Mucosa of rectum (tissue), 2 donors: ENCODE results near the gene BNIPL.
A peak's percentile ranks its signal among the peaks of the same experiment; 100 is the strongest.

ENCODE experiments used
- H3K27ac ChIP-seq, 2 donors: one replicate each; pipeline ENCODE4 v1.7.0; 2013; ENCODE audit warnings: inconsistent platforms in 2 of 2, low read depth in 2 of 2, low read length in 2 of 2
- H3K27me3 ChIP-seq, 2 donors: one replicate each; pipeline ENCODE4 v1.7.0; 2013; ENCODE audit warnings: low read length in 2 of 2; ENCODE audit not compliant: control insufficient read depth in 2 of 2, insufficient read depth in 2 of 2
- H3K36me3 ChIP-seq, 2 donors: one replicate each; pipeline ENCODE4 v1.7.0; 2013; ENCODE audit warnings: low read length in 2 of 2; ENCODE audit not compliant: control insufficient read depth in 2 of 2, insufficient read depth in 2 of 2
- H3K4me1 ChIP-seq, 2 donors: one replicate each; pipeline ENCODE4 v1.7.0; 2013; ENCODE audit warnings: low read length in 2 of 2, mild to moderate bottlenecking in 1 of 2; ENCODE audit not compliant: control insufficient read depth in 2 of 2, insufficient read depth in 2 of 2
- H3K4me3 ChIP-seq, 2 donors: one replicate each; pipeline ENCODE4 v1.7.0; 2013; ENCODE audit warnings: low read length in 2 of 2
- H3K9ac ChIP-seq, 2 donors: one replicate each; pipeline ENCODE4 v1.7.0; 2013; ENCODE audit warnings: low read length in 2 of 2, low read depth in 1 of 2, mild to moderate bottlenecking in 1 of 2
- H3K9me3 ChIP-seq, 2 donors: one replicate each; pipeline ENCODE4 v1.7.0; 2013; ENCODE audit warnings: low read length in 2 of 2; ENCODE audit not compliant: control insufficient read depth in 2 of 2
- donor health status: healthy.
- donor health status: Normal muscosa, but diverticular disease.

Gene BNIPL

GRCh38 chr1:151000408-151000807, 36.0 kb upstream of the BNIPL start:
- Histone ChIP-seq H3K4me1 (peaks cover 12 to 17% of the 10 kb centered on the region in 2 donors), H3K27me3 (no peaks in the 10 kb centered on the region), H3K4me3 (no peak overlapping the region), H3K9ac (no peak overlapping the region), H3K9me3 (no peaks in the 10 kb centered on the region), H3K36me3 (peaks cover 46 to 50% of the 10 kb centered on the region in 2 donors), H3K27ac (no peak overlapping the region)

DNA sequence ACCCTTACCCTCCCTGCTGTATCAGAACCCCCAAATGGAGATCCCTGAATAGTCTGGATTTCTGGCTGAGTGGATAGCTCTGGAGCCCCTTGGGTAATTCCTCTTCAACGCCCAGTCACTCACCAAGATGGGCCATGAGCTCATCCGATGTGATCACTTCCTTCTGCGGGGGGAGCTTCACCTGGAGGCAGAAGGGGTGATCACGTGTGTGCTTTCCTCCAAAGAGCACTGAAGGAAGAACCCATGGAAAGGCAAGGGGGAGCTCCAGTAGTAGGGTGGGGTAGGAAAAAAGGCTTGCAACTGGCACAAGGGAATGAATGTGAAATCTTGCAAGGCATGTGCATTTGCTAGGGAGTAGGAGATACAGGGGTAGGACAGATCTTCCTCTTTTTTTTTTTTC, 34.8 kb upstream of the BNIPL start:
- Histone ChIP-seq H3K4me1 (peaks cover 18 to 21% of the 10 kb centered on the region in 2 donors), H3K36me3 (peaks cover 46 to 49% of the 10 kb centered on the region in 2 donors)

DNA sequence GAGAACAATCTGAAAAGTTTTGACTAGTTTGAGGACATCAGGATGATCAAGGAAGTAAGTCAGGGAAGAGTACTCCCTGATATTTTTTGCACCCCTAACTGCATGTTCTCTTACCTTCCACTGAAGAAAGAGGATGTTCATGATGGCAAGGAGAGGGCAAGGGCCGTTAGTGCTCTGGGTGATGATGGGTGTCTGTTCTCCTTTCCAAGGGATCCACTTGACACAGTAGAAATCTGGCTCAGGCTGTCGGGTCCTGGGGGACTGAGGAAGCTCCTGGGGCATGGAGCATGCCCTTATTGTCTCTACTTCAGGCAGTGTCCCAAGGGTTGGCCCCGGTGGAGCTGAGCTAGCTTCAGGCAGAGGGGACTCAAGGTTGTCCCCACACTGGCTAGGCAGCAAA, 34.3 kb upstream of the BNIPL start:
- no peak overlapping the region for H3K9ac ChIP-seq

More for the DNA sequence above, 34.8 kb upstream of the BNIPL start:
- no peaks in the 10 kb centered on the region for H3K9me3 ChIP-seq
- no peaks in the 10 kb centered on the region for H3K27me3 ChIP-seq
- no peak overlapping the region for H3K27ac ChIP-seq
- no peak overlapping the region for H3K9ac ChIP-seq
- no peak overlapping the region for H3K4me3 ChIP-seq

DNA sequence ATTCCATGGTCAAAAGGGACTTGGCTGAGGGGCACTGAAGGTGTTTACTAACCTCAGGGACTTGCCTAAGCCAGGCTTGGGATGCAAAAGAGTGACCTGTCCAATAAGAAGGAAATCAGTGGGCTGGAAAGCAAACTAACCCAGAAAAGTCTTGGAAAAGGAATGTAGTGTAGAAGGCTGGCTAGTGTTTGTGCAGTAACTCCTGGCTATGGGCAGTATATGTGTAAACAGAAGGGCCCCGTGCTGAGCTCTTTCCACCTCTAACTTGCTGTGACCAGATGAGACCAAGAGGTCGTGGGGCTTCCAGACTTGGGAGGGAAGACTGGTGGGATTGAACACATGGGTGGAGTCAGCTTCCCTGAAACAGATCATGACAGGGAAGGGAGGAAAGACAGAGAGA, 33.8 kb upstream of the BNIPL start:
- Histone ChIP-seq H3K4me3 (peak overlapping the region in 1 of 2 donors; percentile 45), H3K9ac (no peak overlapping the region), H3K4me1 (peaks cover 23 to 28% of the 10 kb centered on the region in 2 donors), H3K27ac (no peak overlapping the region), H3K27me3 (no peaks in the 10 kb centered on the region), H3K9me3 (no peaks in the 10 kb centered on the region), H3K36me3 (peaks cover 37 to 39% of the 10 kb centered on the region in 2 donors)

More for the DNA sequence above, 34.3 kb upstream of the BNIPL start:
- Histone ChIP-seq H3K9me3 (no peaks in the 10 kb centered on the region), H3K27ac (no peak overlapping the region), H3K4me1 (peaks cover 22 to 24% of the 10 kb centered on the region in 2 donors), H3K36me3 (peaks cover 42 to 44% of the 10 kb centered on the region in 2 donors), H3K27me3 (no peaks in the 10 kb centered on the region), H3K4me3 (no peak overlapping the region)

GRCh38 chr1:151003180-151003579, 33.2 kb upstream of the BNIPL start:
- H3K27me3 ChIP-seq: no peaks in the 10 kb centered on the region
- peak overlapping the region in 1 of 2 donors; percentile 45 for H3K4me3 ChIP-seq
- H3K4me1 ChIP-seq: peaks cover 25 to 33% of the 10 kb centered on the region in 2 donors
- no peaks in the 10 kb centered on the region for H3K9me3 ChIP-seq
- peaks cover 31 to 34% of the 10 kb centered on the region in 2 donors for H3K36me3 ChIP-seq
- H3K27ac ChIP-seq: no peak overlapping the region
- no peak overlapping the region for H3K9ac ChIP-seq

DNA sequence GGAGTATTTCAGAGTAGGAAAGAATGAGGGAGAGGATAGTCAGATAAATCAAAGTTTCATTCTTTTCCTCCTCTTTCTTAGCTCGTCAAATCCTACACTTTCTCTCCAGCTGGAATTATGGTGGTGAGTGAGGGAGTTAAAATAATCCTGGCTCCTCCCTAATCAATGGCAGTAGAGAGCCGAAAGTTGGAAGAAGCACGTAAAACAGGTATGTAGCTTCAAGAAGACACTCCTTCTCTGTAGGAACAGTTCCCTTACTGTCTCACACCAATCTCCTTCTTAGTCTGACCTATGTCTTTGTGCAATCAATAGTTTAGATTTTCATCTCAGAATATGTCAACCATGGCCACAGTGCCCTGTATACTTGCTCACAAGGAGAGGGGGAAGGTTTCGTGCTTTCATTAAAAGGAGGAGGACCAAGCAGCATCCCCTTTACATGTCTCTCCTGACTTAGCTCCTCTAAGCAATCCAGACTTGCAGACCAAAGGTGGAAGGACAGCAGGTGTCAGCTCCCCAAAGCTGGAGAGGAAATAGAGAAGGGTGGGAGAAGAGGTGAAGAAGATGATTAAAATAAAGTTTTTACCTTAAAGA, 30.6 kb upstream of the BNIPL start:
- Histone ChIP-seq H3K27me3 (no peaks in the 10 kb centered on the region), H3K9me3 (no peaks in the 10 kb centered on the region), H3K36me3 (peaks cover 16 to 18% of the 10 kb centered on the region in 2 donors), H3K4me3 (peak overlapping the region; percentile 81 to 84), H3K4me1 (peaks cover 34 to 40% of the 10 kb centered on the region in 2 donors), H3K27ac (peak overlapping the region; percentile 88 to 93), H3K9ac (peak overlapping the region; percentile 87 to 94)

GRCh38 chr1:151006327-151007052, 29.9 kb upstream of the BNIPL start, which contains the start of gene MINDY1:
Gene MINDY1, minus strand, starts transcription at chr1:151006902. Its CDS starts 4,285 bp downstream, at chr1:151002617.
- Histone ChIP-seq H3K27me3 (no peaks in the 10 kb centered on the region), H3K36me3 (peaks cover 11 to 12% of the 10 kb centered on the region in 2 donors), H3K27ac (peak within 1 kb of the TSS; percentile 88 to 93), H3K9ac (peak within 1 kb of the TSS; percentile 87 to 94), H3K9me3 (no peaks in the 10 kb centered on the region), H3K4me3 (peak within 1 kb of the TSS; percentile 84 to 90), H3K4me1 (peaks cover 39 to 40% of the 10 kb centered on the region in 2 donors)

DNA sequence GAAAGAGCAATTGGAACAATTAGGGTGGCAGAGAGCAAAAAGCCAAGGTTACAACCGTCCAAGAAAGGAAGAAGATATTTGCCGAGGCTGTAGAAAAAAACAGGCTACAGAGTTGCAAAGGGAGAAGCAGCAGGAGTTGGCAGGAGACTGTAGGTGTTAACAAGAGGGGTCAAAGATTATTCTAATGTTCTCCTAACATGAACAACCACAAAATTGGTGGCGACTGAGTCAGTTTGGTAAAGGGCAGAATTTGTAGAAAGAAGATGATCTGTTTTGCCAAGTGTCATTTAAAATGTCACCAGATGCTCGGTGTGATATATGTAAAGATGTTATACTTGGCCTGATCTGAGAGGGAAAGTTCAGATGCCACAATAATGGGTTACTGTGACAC, 28.5 kb upstream of the BNIPL start:
- peak overlapping the region; percentile 88 to 93 for H3K27ac ChIP-seq
- no peaks in the 10 kb centered on the region for H3K27me3 ChIP-seq
- H3K36me3 ChIP-seq: no peaks in the 10 kb centered on the region
- peak overlapping the region; percentile 84 to 90 for H3K4me3 ChIP-seq
- peak overlapping the region; percentile 41 to 60 for H3K9ac ChIP-seq
- H3K9me3 ChIP-seq: no peaks in the 10 kb centered on the region
- peaks cover 41 to 46% of the 10 kb centered on the region in 2 donors for H3K4me1 ChIP-seq

DNA sequence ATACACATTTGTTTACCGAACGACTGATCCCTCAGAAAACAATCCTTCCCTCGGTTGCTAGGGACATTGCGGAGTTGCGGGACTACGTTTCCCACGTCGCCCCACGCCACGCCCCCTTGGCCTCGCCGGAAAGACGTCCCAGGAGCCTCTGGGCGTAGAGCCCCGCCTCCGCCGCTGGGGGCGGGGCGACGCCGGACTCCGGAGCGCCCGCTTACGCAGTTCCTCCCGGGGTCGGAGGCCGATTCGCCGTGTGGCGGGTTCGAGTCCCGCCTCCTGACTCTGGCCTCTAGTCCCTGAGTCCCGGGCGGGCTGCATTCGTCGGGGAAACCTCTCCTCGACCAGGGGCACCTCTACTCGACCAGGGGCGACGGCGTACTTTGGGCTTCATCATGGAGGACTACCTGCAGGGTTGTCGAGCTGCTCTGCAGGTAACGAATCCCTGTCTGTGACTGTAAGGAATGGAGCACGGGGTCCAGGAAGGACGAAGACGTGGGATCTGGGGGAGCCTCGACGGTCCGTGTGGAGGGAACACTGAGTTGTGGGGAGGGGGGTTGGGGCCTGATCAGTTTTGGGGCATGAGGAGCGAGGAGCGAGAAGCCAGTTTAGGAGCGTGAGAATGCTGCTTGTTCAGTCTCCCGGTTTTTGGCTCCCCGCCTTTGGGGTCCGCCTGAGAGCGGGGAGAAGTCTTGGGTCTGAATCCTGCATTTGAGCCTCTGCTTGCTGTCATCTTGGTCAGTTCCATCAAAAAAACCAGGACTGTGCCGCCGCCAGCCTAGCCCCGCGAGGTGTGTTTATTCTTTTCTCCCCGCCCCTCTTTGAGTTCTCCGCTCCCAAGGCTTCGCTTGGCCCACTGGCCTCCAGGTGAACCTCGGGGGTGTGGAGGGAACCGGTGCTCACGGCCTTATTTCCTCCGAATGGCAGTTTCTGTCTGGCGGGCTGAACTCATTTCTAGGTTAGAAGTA, 27.9 kb upstream of the BNIPL start, which contains the start of gene PRUNE1:
PRUNE1 (plus strand) TSS at position 206 of the 962 bp plus-strand sequence; CDS start at position 390, 184 bp downstream.
- H3K9me3 ChIP-seq: no peaks in the 10 kb centered on the region
- peak within 1 kb of the TSS; percentile 84 to 90 for H3K4me3 ChIP-seq
- peaks cover 45% of the 10 kb centered on the region in 2 donors for H3K4me1 ChIP-seq
- H3K36me3 ChIP-seq: no peaks in the 10 kb centered on the region
- H3K27ac ChIP-seq: peak within 1 kb of the TSS; percentile 88 to 93
- no peaks in the 10 kb centered on the region for H3K27me3 ChIP-seq
- H3K9ac ChIP-seq: peak within 1 kb of the TSS; percentile 90 to 92
